Activated CD8-positive, alpha-beta memory T cell treated with anti-CD3 and anti-CD28 coated beads for 24 hours (primary cell): ENCODE measurements around the gene GMFB.
"Not testable (repeated sequence)": the region's sequence is repeated elsewhere in the genome, so short reads cannot be mapped to it uniquely, and the experiment has no call there.

Experiments
- DNase-seq: peaks from one replicate; pipeline ENCODE4 v3.0.0-alpha.2; 2020

Gene GMFB

DNA sequence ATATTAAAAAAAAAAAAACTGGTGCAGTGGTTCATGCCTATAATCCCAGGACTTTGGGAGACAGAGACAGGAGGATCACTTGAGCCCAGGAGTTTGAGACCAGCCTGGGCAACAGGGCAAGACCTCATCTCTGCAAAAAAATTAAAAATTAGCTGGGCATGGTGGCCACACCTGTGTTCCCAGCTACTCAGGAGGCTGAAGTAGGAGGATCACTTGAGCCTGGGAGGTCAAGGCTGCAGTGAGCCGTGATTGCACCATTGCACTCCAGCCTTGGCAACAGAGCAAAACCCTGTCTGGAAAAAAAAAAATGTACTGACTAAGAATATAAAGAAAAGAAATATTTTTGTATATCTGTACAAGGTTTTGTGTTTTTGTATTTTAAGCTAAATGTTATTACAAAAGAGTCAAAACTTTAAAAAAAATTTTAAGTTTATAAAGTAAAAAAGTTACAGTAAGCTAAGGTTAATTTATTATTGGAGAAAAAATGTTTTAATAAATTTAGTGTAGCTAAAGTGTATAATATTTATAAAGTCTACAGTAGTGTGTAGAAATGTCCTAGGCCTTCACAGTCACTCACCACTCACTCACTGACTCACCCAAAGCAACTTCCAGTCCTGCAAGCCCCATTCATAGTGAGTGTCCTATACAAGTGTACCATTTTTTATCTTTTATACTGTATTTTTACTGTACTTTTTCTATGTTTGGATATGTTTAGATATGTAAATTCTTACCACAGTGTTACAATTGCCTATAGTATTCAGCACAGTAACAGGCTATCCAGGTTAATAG is 31.8 kb downstream of the GMFB start:
- not testable (repeated sequence) for DNase-seq

DNA sequence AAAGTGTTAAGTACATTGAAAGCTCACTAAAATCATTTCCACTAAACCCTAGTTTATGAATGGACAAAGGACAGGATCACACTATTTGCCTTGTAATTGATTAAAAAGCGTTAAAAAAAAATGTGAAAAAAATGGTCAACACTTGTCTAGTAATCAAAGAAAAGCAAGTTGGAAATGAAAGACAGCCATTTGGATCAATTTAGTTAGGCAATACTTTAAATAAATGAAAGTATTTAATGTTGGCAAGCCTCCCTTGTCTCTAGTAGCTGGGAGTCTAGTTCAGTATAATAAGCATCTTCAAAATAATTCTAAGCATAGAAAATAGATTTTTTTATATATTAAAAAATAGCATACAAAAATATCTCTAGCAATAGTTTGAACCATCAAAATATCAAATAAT is 33.4 kb downstream of the GMFB start:
- DNase-seq: no peak

DNA sequence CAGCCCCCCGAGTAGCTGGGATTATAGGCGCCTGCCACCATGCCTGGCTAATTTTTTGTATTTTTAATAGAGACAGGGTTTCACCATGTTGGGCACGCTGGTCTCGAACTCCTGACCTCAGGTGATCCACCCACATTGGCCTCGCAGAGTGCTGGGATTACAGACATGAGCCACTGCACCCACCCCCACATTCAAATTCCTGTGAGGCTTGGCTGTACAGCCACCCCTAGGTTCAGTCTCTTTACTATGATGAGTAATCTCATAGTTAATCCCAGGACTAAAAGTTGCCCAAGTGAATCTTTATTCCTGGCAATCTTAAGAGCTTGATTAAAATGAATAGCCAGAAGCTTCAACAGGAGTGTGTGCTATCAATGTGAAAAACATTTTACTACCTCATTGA is 34.8 kb downstream of the GMFB start:
- not testable (repeated sequence) for DNase-seq

DNA sequence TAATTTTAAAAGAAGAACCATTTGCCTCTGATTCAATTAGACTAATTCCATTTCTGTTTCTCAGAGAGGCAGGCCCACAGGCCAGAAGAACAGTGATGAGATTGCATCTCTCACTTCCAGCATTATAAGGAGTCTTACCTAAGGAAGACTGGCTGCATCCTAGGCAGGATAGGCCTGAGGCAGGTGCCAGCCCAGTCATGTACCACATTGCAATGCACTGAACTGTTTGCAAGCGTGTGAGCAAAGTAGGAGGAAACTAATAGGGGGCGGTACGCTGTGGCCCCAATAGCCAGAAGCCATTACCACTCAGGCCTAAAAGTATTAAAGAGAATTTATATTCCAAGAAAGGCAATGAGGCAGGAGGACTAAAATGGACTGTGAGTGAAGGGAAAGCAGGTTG is 35.5 kb downstream of the GMFB start:
- DNase-seq: no peak

DNA sequence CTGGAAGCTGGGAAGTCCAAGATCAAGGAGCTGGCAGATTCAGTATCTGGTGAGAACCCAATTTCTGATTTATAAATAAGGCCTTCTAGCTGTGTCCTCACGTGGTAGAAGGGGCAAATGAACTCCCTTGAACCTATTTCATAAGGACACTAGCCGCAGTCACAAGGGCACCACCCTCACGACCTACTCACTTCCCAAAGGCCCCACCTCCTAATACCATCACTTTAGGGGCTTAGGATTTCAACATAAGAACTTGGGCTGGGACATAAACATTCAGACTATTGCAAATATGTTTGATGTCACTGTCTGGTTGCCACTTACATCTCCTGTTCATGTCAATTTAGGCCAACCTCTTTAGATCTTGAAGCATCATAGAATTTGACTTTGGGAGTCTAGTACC is 36.8 kb downstream of the GMFB start:
- no peak for DNase-seq

DNA sequence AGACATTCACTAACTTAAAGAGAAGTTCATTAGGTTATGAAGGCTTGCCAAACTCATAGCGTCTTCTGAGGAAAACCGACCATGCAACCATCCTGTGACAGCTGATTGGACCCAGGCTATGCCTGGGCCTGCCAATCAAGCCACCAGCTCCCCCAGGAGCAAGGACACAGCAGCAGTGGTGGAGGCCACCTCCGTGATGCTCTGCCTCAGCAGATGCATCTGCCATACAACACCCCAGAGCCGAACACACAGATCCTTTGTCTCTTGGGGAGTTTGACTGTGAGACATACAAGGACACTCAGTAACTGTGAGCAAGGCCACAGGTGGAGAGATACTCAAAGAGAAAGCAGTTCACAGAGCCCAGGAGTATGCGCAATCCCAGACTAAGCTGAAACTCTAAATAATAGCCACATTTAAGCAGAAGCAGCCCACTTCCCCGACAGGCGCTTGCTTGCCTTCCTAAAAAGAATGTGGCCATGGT is 37.6 kb downstream of the GMFB start:
- DNase-seq: no peak

DNA sequence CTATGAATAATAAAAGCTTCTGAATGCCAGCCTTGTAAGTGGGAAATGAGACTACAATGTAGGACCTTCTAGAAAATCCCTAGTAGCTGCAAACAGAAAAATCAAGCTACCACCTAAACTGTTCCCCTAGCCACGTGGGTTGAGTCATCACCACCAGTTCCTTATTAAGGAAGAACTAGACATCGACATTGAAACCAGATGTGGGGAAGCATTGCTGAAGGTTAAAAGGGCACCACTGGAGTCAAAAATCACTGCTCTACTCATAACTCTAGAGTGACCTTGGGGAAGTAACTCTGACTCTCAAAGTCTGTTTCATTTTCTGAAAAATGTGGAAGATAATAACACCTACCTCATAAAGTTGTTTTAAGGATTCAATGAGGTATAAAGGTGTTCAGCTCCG is 38.2 kb downstream of the GMFB start:
- DNase-seq: no peak

DNA sequence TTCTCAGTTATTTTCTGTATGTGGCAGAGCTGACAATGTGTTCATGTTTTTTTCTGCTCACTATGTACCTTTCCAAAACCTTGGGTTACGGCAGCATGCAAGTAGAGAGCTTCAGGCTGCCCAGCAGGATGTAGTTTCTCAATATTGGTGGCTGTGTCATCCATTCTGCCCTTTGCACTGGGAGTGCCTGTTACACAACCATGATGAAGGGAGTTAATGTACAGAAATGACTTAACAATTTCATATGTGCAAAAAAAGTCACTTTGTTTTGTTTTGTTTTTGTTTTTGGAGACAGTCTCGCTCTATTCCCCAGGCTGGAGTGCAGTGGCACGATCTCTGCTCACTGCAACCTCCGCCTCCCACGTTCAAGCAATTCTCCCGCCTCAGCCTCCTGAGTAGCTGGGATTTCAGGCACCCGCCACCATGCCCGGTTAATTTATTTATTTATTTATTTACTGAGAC is 41.5 kb downstream of the GMFB start:
- DNase-seq: no peak

DNA sequence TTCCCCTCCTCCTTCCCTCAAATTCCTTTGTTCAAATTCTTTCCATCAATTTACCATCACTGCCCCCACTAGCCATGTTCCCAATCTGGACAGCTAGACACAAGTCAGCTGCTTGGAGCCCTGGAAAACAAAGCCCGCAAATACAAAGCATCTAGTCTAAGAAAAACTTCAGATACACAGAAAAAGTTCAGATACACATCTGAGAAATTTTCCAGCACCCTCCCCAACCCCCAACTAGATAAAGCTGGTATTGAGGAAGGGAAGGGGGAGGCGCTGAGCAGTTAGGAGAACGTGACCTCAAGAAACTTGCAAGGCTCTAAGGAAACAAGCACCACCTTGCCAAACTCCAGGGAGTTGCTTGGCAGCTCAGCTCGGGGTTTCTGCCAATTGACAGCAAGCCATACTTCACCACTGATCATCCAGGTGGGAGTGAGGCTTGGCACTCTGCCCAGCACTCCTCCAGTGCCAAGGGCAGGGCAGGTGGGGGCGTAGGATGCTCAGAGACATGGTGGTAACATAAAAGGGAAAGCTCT is 42.6 kb downstream of the GMFB start:
- no peak for DNase-seq

DNA sequence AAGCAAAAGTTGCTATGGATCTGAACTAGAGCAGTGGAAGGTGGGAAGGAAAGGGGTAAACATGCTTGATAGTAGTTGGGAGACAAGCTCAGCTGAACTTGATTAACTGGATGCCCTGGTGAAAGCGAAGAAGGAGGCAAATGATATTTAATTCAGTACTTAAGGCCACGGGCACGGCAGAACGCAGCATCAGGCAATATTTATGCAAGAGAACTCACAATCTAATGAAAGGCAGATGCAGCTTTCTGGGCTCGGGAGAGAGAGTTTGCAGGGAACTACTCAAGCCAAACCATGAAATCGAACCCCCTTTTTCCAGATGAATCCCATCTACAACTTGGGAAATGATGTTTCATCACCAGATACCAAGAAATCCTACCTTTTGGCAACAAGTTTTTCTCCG is 44.1 kb downstream of the GMFB start:
- DNase-seq: no peak

DNA sequence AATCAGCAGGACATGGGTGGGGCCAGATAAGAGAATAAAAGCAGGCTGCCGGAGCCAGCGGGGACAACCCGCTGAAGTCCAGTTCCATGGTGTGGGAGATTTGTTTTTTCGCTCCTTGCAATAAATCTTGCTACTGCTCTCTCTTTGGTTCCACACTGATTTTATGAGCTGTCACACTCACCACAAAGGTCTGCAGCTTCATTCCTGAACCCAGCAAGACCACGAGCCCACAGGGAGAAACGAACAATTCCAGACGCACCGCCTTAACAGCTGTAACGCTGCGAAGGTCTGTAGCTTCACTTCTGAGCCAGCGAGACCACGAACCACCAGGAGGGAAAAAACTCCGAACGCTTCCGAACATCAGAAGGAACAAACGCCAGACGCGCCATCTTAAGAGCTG is 44.8 kb downstream of the GMFB start:
- DNase-seq: no peak

DNA sequence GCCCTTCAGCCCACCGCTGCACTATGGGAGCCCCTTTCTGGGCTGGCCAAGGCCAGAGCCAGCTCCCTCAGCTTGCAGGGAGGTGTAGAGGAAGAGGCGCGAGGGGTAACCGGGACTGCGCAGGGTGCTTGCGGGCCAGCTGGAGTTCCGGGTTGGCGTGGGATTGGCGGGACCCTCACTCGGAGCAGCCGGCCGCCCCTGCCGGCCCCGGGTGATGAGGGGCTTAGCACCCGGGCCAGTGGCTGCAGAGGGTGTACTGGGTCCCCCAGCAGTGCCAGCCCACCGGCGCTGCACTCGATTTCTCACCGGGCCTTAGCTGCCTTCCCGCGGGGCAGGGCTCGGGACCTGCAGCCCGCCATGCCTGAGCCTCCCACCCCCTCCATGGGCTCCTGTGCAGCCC is 45.8 kb downstream of the GMFB start:
- not testable (repeated sequence) for DNase-seq

DNA sequence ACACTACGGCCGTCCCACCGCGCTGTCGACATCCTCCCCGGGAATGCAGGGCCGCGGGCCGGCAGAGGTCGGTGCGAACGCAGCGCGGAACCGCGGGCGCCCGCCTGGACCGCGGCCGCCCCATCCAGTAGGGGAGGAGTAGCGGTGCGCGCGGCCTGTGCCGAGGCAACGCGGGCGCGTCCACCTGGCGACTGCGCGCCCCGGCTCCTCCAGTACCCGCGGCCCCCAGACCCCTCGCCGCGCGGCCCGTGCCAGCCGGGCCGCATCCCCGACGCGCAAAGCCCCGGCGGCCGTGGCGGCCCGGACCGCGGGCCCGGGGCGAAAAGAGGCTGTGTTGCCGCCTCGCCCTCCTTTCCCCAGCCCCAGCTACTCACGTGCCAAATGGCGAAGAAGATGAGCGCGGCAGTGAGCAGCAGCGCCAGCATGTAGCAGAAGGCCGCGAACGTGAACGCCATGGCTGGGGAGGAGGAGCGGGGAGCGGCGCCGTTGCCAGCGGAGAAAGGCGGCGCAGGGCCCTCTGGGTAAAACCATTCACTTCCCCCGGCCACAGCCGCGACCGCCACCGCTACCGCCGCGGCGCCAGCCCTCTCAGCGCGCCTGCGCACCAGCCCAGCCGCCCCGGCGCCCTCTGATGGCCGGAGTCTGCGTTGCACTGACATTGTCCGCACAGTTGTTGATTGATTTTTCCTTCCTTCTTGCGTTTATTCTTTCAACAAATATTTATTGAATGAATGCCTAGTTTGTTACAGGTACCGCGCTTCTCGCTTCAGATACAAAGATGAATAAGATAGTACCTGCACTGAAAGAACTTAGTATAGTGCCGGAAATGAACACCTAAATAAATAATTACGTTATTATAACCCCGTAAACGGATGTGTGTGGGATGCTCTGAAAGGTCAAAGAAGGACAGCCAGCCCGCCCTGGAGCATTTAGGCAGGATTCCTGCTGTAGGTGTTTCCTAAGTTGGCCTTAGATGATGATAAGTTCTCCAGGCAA is 47.6 kb downstream of the GMFB start, which contains the start of gene CNIH1:
TSS of gene CNIH1 (minus strand) at position 502 of the 996 bp plus-strand sequence. CDS start at position 455, 47 bp downstream.
- DNase-seq: peak; percentile 98

DNA sequence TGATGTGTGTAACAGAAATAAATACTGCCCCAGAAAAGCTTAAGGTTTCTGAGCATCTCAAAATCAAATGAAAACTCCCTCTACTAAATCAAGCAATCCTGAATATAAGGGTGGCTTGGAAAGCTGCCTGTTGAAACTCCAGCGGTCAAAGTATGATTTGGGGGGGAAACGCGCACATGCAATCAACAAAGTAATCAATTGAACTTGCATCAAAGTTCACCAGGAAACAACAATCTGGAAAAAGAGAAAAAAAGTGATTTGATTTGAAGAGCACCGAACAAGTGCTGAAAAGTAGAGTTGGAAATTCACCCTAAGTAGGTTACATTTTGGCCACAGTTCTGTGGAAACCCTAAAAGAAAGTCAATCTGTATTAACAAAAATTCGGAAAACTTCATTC is 48.3 kb downstream of the GMFB start:
- no peak for DNase-seq

DNA sequence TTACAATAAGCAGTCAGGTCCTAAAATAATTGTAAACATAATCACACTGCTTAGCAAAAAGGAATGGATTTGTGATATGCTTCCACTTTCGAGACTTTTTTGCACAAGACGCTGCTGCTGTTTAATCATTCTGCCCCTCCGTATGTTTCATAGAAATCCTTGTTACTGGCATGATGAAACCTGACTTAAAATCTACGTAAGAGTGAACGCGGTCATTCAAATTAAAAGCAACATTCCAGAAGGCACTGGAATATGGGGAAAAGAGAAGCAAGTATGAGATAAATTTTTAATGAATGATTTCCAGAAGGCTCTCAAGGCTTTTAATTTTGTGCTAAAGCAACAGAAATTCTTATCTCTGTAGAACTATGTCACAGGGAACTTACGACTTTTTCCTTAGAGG is 48.7 kb downstream of the GMFB start:
- no peak for DNase-seq

DNA sequence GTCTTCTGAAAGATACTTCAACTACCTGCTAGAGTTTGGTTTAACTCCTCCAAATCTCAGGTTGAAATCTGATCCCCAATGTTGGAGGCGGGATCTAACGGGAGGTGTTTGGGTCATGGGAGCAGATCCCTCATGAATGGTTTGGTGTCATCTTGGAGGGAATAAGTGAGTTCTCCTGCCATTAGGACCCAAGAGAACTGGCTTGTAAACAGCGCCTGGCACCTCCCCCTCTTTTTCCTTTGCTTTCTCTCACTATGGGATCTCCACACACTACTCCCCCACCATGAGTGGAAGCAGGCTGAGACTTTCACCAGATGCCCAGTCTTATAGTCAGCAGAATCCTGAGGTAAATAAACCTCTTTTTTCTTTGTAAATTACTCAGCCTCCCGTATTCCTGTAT is 50.1 kb downstream of the GMFB start:
- no peak for DNase-seq

DNA sequence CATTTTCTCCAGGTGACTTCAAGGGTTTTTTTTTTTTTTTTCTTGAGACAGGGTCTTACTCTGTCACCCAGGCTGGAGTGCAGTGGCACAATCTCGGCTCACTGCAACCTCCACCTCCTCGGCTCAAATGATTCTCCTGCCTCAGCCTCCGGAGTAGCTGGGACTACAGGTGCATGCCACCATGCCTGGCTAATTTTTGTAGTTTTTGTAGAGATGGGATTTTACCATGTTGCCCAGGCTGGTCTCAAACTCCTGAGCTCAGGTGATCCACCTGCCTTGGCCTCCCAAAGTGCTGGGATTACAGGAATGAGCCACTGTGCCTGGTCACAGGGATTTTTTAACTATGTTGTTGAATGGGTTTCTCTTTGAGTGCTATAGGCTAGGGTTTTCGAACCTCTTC is 50.8 kb downstream of the GMFB start:
- DNase-seq: not testable (repeated sequence)

DNA sequence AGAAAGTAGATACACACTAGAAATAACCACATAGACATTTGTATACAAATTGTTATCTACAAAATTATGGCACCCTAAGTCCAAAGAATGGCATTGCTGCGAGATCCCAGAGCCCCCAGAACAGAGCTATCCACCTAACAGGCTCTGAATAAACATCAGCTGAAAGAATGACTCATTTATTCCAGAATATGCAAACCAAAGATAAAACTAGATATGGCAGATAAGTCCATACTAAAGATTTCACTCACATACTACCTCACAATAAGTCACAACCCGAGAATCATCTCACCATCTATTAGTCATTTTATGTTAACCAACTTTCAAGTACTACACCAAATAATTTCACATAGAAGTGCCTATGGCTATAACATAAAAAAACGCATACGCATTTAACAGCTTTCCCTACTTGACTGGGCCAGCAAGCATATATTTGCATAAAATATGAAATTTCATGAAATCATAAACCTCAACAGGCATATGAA is 53.2 kb downstream of the GMFB start:
- DNase-seq: no peak

DNA sequence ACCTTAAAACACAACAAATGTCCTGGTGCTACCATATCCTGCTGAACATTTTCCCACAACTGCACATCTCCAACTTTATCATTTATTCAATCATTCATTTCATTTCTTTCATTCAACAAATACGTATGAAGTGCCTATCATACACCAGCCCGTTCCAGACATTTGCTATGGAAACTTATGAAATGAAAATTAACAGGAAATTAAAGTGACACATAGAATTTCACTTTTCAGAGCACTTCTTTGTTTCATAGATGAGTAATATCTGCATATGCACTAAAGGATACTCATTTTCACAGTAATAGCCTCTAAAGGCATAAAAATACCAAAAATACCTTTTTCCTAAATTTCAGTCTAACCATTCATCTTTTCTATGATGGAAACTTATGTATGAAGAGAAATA is 60.3 kb downstream of the GMFB start:
- no peak for DNase-seq

DNA sequence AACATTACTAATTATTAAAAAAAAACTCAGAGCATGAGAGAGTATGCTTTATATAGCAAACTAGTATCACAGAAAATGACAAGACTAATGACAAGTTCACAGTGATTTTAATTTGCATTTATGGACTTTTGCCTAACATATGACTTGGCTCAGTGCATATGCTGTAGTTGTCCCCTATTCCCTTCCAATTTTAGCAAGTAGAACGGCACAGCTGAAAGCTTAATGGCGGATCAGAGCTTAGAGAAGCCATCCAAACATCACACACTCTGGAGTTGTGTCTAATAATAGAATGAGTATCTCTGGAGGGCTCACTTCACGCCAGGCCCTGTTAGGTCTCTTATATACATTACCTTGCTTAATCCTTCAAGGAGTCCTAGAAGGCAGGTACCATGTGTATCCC is 60.9 kb downstream of the GMFB start:
- DNase-seq: no peak

DNA sequence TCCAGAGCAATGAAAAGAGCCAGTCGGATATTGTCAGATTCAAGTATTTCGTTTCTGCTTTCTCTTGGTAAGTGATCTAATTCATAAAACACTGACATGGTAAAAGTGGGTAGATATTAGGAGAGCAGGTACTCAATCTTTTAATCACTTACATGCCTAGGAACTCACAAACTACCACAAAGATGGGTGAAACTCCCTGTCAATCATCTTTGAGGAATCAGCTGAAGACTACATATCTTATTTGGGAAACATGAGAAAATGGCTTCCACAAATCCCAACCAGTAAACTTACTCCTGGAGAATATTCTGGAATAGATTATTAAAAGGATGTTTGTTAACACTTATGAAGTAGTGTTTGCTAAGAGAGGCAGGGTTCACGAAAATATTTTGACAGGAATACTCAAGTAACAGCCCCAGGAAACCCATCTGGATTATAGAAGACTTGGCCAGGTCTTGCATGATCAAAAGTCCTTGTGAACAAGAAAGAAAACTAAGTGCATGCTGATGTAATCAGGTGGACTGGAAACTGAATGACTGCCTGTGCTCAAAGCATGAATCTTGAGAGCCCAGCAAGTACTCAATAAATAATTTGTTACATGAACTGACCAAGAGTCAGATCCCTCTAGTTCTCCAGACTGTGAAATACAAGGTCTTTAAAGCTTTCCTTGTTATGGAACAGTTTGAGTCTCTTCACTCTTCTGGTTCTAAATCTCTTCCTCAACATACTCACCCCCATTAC is 63.1 kb downstream of the GMFB start:
- DNase-seq: no peak

DNA sequence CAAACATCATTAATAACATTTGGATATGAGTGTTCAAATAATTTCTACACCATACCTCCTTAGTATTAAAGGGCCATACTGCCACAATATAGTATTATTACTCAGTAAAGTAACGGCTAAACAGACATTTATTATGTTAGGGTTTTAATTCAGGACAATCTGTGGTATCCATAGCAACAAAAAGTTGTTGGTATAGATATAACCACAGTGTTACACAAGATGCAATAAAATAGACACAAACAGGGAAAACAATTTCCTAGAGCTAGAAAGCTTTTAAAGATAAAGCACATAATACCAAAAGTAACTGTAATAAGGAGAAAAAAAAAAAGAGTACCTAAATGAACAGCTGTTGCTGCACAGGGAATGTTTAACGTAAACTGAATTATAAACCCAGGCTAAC is 63.7 kb downstream of the GMFB start:
- DNase-seq: no peak
